ENCODE results near the gene UTS2B. TPM values are rescaled to one million over a fixed set of nuclear protein-coding genes. Genes with fewer than 3 reads are reported as not detected.

Gene UTS2B
- total and polyA plus RNA-seq, 4 donors, result 0.10 to 0.76 TPM; not detected in 2

- H3K36me3 ChIP-seq (ENCODE audit: control insufficient read depth in 4 of 4, insufficient read depth in 3 of 4, low read depth in 1 of 4, low read length in 3 of 4), result no peaks in the 10 kb centered on the region
- H3K27me3 ChIP-seq (ENCODE audit: control insufficient read depth in 4 of 4, insufficient read depth in 4 of 4, low read length in 3 of 4), result no peaks in the 10 kb centered on the region
- DNase-seq (ENCODE audit: low spot score), result no peak
- H3K27ac ChIP-seq (ENCODE audit: low read depth in 1 of 2, low read length in 2 of 2), result no peak overlapping the region
- TF ChIP-seq, protein P1, sequence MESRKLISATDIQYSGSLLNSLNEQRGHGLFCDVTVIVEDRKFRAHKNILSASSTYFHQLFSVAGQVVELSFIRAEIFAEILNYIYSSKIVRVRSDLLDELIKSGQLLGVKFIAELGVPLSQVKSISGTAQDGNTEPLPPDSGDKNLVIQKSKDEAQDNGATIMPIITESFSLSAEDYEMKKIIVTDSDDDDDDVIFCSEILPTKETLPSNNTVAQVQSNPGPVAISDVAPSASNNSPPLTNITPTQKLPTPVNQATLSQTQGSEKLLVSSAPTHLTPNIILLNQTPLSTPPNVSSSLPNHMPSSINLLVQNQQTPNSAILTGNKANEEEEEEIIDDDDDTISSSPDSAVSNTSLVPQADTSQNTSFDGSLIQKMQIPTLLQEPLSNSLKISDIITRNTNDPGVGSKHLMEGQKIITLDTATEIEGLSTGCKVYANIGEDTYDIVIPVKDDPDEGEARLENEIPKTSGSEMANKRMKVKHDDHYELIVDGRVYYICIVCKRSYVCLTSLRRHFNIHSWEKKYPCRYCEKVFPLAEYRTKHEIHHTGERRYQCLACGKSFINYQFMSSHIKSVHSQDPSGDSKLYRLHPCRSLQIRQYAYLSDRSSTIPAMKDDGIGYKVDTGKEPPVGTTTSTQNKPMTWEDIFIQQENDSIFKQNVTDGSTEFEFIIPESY (IDR thresholded peaks at IDR 0.05), result no peak
- no peak for TF ChIP-seq HNF4A (conservative IDR thresholded peaks at IDR 0.05)
- TF ChIP-seq FOXA1 (IDR thresholded peaks at IDR 0.05), result no peak
- TF ChIP-seq HNF4G (IDR thresholded peaks at IDR 0.05), result no peak
- no peak for TF ChIP-seq REST (IDR thresholded peaks at IDR 0.05)
- no peak for TF ChIP-seq EGR1 (IDR thresholded peaks at IDR 0.05; ENCODE audit: low read depth in 2 of 2)
- TF ChIP-seq GABPA (IDR thresholded peaks at IDR 0.05 in 1 of 2, conservative IDR thresholded peaks at IDR 0.05 in 1 of 2), result no peak
- no peak for TF ChIP-seq TAF1 (conservative IDR thresholded peaks at IDR 0.05)
- no peak for TF ChIP-seq NR2F2 (IDR thresholded peaks at IDR 0.05)
- TF ChIP-seq RXRA (IDR thresholded peaks at IDR 0.05), result no peak
- TF ChIP-seq RAD21 (IDR thresholded peaks at IDR 0.05), result no peak
- TF ChIP-seq CTCF (IDR thresholded peaks at IDR 0.05; ENCODE audit: low read depth, low read length, missing input control), result no peak
- no peak for TF ChIP-seq MAX (IDR thresholded peaks at IDR 0.05)
- no peak for TF ChIP-seq FOXA2 (IDR thresholded peaks at IDR 0.05)
- no peak for TF ChIP-seq SP1 (IDR thresholded peaks at IDR 0.05)
- H3K9ac ChIP-seq (ENCODE audit: low read depth in 1 of 2, low read length in 2 of 2), result no peak overlapping the region
- peaks cover 10 to 34% (median 20%) of the 10 kb centered on the region in 4 donors for H3K4me1 ChIP-seq (ENCODE audit: control insufficient read depth in 4 of 4, insufficient read depth in 4 of 4, low read length in 3 of 4)
- H3K4me3 ChIP-seq (ENCODE audit: low read depth in 1 of 3, low read length in 3 of 3), result no peak overlapping the region
- 96% methylated on average over 1 of the region's 1 CpG for WGBS
- no peaks in the 10 kb centered on the region for H3K9me3 ChIP-seq (ENCODE audit: control insufficient read depth in 4 of 4, low read length in 3 of 4)
These were observed 10.6 kb upstream of the UTS2B start for GRCh38 chr3:191340966-191341365.

DNA sequence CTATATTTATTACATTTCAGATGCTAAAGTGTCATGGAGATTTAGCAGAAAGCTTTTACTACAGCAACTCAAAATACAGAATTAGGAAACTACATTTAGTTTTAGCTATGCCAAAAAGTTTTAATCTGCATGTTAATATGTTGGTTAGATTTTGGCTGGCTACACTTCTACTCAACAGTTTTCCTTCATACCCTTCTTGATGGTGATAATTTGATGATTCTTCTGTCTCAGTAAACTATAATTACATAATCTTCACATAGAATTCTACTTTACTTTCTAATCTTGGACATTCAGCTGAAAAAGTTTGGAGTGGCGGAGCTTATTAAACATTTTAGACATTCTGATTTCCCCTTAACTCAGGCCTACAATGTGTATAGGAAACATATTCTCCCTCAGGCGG is 10.0 kb upstream of the UTS2B start:
- H3K4me3 ChIP-seq (ENCODE audit: low read depth in 1 of 3, low read length in 3 of 3), result no peak overlapping the region
- no peak for DNase-seq (ENCODE audit: low spot score)
- H3K9ac ChIP-seq (ENCODE audit: low read depth in 1 of 2, low read length in 2 of 2), result no peak overlapping the region
- TF ChIP-seq HNF4A (conservative IDR thresholded peaks at IDR 0.05) (no peak), SP1 (IDR thresholded peaks at IDR 0.05) (no peak), YY1 (IDR thresholded peaks at IDR 0.05) (no peak), MAX (IDR thresholded peaks at IDR 0.05) (no peak), FOXA2 (IDR thresholded peaks at IDR 0.05) (no peak), REST (IDR thresholded peaks at IDR 0.05) (no peak)
- TF ChIP-seq, protein P2, sequence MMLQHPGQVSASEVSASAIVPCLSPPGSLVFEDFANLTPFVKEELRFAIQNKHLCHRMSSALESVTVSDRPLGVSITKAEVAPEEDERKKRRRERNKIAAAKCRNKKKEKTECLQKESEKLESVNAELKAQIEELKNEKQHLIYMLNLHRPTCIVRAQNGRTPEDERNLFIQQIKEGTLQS (IDR thresholded peaks at IDR 0.05), result no peak
- no peaks in the 10 kb centered on the region for H3K36me3 ChIP-seq (ENCODE audit: control insufficient read depth in 4 of 4, insufficient read depth in 3 of 4, low read depth in 1 of 4, low read length in 3 of 4)
- H3K27ac ChIP-seq (ENCODE audit: low read depth in 1 of 2, low read length in 2 of 2), result no peak overlapping the region
- 97% methylated on average over 2 of the region's 2 CpGs for WGBS
- no peaks in the 10 kb centered on the region for H3K27me3 ChIP-seq (ENCODE audit: control insufficient read depth in 4 of 4, insufficient read depth in 4 of 4, low read length in 3 of 4)
- no peaks in the 10 kb centered on the region for H3K9me3 ChIP-seq (ENCODE audit: control insufficient read depth in 4 of 4, low read length in 3 of 4)
- peaks cover 10 to 34% (median 20%) of the 10 kb centered on the region in 4 donors for H3K4me1 ChIP-seq (ENCODE audit: control insufficient read depth in 4 of 4, insufficient read depth in 4 of 4, low read length in 3 of 4)

Data from liver (tissue), 9 donors.